ENCODE results near the gene GPX2.

Gene GPX2

GRCh38 chr14:64956697-64957406, 14.3 kb upstream of the GPX2 start:
- no peak for TF ChIP-seq CTCF (IDR thresholded peaks at IDR 0.05)

GRCh38 chr14:64955297-64955696, 12.8 kb upstream of the GPX2 start:
- no peak for TF ChIP-seq CTCF (IDR thresholded peaks at IDR 0.05)

- no peak for TF ChIP-seq CTCF (IDR thresholded peaks at IDR 0.05)
Measured at GRCh38 chr14:64954491-64955240, 12.1 kb upstream of the GPX2 start.

GRCh38 chr14:64953661-64954060, 11.1 kb upstream of the GPX2 start:
- no peak for TF ChIP-seq CTCF (IDR thresholded peaks at IDR 0.05)

GRCh38 chr14:64953310-64953654, 10.7 kb upstream of the GPX2 start:
- no peak for TF ChIP-seq CTCF (IDR thresholded peaks at IDR 0.05)

GRCh38 chr14:64952598-64953309, 10.2 kb upstream of the GPX2 start:
- no peak for TF ChIP-seq CTCF (IDR thresholded peaks at IDR 0.05)

GRCh38 chr14:64951724-64952123, 9.2 kb upstream of the GPX2 start:
- TF ChIP-seq CTCF (IDR thresholded peaks at IDR 0.05): no peak
